ENCODE data around the gene ARHGAP23.

Gene ARHGAP23

DNA sequence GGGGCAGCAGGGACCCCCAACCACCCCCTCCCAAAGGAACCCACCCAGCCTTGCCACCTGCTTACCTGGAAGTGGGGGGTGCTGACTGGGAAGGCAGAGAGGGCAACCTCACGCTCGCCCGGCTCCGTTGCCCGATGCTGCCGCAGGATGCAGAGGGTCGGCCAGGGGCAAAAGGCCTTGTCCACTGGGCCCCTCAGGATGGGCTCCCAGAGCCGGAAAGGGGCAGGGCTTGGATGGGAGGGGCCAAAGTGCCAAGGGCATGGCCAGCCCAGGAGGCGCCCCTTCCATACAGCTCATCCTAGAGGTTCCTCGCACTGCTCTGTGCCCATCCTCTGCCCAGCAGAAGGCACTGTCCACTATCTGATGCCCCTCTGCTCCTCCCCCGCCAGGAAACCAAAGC, 118.1 kb downstream of the ARHGAP23 start:
- peaks cover 5% of the 10 kb centered on the region for H3K27me3 ChIP-seq (replicated peaks; ENCODE audit: control insufficient read depth, insufficient read depth, low read length, poor library complexity, severe bottlenecking)
- H3K9me3 ChIP-seq (ENCODE audit: control insufficient read depth, low read length), result no peaks in the 10 kb centered on the region
- no peak for DNase-seq
- no peaks in the 10 kb centered on the region for H3K36me3 ChIP-seq (ENCODE audit: control insufficient read depth, insufficient read depth, low read length)
- H3K4me1 ChIP-seq (ENCODE audit: control insufficient read depth, insufficient read depth, low read length, poor library complexity, severe bottlenecking), result no peaks in the 10 kb centered on the region
- H3K4me3 ChIP-seq (ENCODE audit: insufficient read depth, low read depth, low read length, poor library complexity, severe bottlenecking), result no peak overlapping the region
- no peak overlapping the region for H3K27ac ChIP-seq (ENCODE audit: insufficient read depth, low read length, poor library complexity, severe bottlenecking)

DNA sequence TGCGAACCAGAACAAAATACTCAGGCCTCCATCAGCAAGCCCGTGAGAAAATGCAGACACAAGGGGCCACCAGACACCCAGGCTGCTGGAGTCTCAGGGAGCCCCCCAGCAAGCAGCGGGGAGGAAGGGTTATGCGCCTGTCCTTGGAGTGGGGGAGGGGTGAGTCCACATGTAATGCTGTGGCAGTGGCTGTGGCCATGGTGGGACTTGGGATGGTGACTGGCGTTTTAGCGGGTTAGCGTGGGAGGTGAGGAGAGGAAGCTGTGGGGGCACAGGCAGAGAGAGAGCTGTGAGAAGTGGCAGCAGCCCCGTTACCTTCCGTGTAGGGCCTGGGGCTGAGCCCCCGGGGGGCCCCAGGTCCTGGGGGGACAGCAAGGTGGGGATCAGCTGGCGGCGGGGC, 119.2 kb downstream of the ARHGAP23 start:
- Histone ChIP-seq H3K4me1 (ENCODE audit: control insufficient read depth, insufficient read depth, low read length, poor library complexity, severe bottlenecking) (no peaks in the 10 kb centered on the region), H3K4me3 (ENCODE audit: insufficient read depth, low read depth, low read length, poor library complexity, severe bottlenecking) (no peak overlapping the region), H3K27ac (ENCODE audit: insufficient read depth, low read length, poor library complexity, severe bottlenecking) (no peak overlapping the region), H3K27me3 (replicated peaks; ENCODE audit: control insufficient read depth, insufficient read depth, low read length, poor library complexity, severe bottlenecking) (peaks cover 3% of the 10 kb centered on the region), H3K9me3 (ENCODE audit: control insufficient read depth, low read length) (no peaks in the 10 kb centered on the region), H3K36me3 (ENCODE audit: control insufficient read depth, insufficient read depth, low read length) (no peaks in the 10 kb centered on the region)
- no peak for DNase-seq

DNA sequence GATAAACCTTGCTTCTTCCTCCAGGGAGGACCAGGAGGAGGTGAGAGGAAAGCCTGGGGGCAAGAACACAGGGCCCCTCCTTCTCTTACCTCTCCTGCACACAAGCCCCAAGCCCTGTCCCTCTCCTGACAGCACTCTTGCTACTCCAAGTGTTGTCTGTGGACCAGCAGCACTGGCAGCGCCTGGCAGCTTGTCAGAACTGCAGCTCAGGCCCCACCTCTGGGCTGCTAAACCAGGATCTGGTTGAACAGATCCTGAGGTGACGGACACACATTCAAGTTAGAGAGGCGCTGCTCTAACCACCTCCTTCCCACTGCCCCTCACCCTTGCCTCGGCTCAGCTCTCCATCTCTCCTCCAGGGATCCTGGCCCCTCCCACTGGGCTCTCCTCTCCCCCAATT, 121.0 kb downstream of the ARHGAP23 start:
- no peaks in the 10 kb centered on the region for H3K9me3 ChIP-seq (ENCODE audit: control insufficient read depth, low read length)
- no peaks in the 10 kb centered on the region for H3K36me3 ChIP-seq (ENCODE audit: control insufficient read depth, insufficient read depth, low read length)
- no peak overlapping the region for H3K4me3 ChIP-seq (ENCODE audit: insufficient read depth, low read depth, low read length, poor library complexity, severe bottlenecking)

DNA sequence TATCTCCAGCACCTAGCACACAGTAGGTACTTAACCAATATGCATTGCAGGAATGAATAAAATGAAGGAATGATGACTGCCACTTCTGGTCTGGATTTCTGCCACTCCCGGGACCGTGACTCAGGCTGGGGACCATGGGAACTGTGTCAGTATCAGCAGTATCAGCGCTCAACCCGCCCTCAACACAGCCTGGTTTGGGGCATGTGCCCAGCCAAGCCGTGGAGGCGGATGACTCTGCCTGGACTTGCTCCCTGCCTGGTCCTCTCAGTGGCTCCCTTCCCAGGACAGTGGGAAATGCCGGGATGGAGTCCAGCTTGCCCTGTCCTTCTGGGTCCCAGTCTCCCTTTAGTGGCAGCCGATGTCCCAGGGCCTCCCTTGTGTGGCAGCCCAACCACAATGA, 122.4 kb downstream of the ARHGAP23 start:
- H3K27ac ChIP-seq (ENCODE audit: insufficient read depth, low read length, poor library complexity, severe bottlenecking), result no peak overlapping the region
- H3K9me3 ChIP-seq (ENCODE audit: control insufficient read depth, low read length), result no peaks in the 10 kb centered on the region
- no peak for DNase-seq
- H3K4me3 ChIP-seq (ENCODE audit: insufficient read depth, low read depth, low read length, poor library complexity, severe bottlenecking), result no peak overlapping the region
- H3K4me1 ChIP-seq (ENCODE audit: control insufficient read depth, insufficient read depth, low read length, poor library complexity, severe bottlenecking), result no peaks in the 10 kb centered on the region
- H3K36me3 ChIP-seq (ENCODE audit: control insufficient read depth, insufficient read depth, low read length), result no peaks in the 10 kb centered on the region
- no peaks in the 10 kb centered on the region for H3K27me3 ChIP-seq (replicated peaks; ENCODE audit: control insufficient read depth, insufficient read depth, low read length, poor library complexity, severe bottlenecking)

More for the DNA sequence above, 121.0 kb downstream of the ARHGAP23 start:
- no peaks in the 10 kb centered on the region for H3K4me1 ChIP-seq (ENCODE audit: control insufficient read depth, insufficient read depth, low read length, poor library complexity, severe bottlenecking)
- H3K27ac ChIP-seq (ENCODE audit: insufficient read depth, low read length, poor library complexity, severe bottlenecking), result no peak overlapping the region
- H3K27me3 ChIP-seq (replicated peaks; ENCODE audit: control insufficient read depth, insufficient read depth, low read length, poor library complexity, severe bottlenecking), result no peaks in the 10 kb centered on the region
- no peak for DNase-seq

DNA sequence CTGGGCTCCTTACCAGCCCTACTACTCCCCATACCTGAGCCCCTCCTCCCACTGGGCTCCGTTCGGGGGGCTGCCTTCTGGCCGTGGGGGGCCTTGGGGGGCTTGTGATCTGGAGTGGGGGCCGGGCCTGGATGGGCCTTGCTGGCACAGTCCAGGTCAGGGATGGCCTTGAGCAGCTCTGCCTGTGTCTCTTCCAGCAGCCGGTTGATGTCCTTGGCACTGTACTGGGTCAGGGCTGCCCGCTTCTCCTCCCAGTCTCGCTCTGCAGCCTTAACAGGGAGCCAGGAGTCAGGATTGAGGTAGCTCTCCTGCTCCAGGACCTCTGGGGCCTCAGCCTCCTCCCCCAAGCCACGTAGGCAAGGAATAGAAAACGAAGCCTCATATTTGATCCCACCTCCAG, 122.9 kb downstream of the ARHGAP23 start:
- Histone ChIP-seq H3K9me3 (ENCODE audit: control insufficient read depth, low read length) (no peaks in the 10 kb centered on the region), H3K27ac (ENCODE audit: insufficient read depth, low read length, poor library complexity, severe bottlenecking) (no peak overlapping the region), H3K4me3 (ENCODE audit: insufficient read depth, low read depth, low read length, poor library complexity, severe bottlenecking) (no peak overlapping the region), H3K36me3 (ENCODE audit: control insufficient read depth, insufficient read depth, low read length) (no peaks in the 10 kb centered on the region), H3K27me3 (replicated peaks; ENCODE audit: control insufficient read depth, insufficient read depth, low read length, poor library complexity, severe bottlenecking) (no peaks in the 10 kb centered on the region), H3K4me1 (ENCODE audit: control insufficient read depth, insufficient read depth, low read length, poor library complexity, severe bottlenecking) (no peaks in the 10 kb centered on the region)
- DNase-seq, result no peak

GRCh38 chr17:38552343-38552742, 124.1 kb downstream of the ARHGAP23 start:
- Histone ChIP-seq H3K36me3 (ENCODE audit: control insufficient read depth, insufficient read depth, low read length) (no peaks in the 10 kb centered on the region), H3K4me3 (ENCODE audit: insufficient read depth, low read depth, low read length, poor library complexity, severe bottlenecking) (no peak overlapping the region), H3K9me3 (ENCODE audit: control insufficient read depth, low read length) (no peaks in the 10 kb centered on the region), H3K27me3 (replicated peaks; ENCODE audit: control insufficient read depth, insufficient read depth, low read length, poor library complexity, severe bottlenecking) (no peaks in the 10 kb centered on the region), H3K4me1 (ENCODE audit: control insufficient read depth, insufficient read depth, low read length, poor library complexity, severe bottlenecking) (no peaks in the 10 kb centered on the region), H3K27ac (ENCODE audit: insufficient read depth, low read length, poor library complexity, severe bottlenecking) (no peak overlapping the region)
- no peak for DNase-seq

DNA sequence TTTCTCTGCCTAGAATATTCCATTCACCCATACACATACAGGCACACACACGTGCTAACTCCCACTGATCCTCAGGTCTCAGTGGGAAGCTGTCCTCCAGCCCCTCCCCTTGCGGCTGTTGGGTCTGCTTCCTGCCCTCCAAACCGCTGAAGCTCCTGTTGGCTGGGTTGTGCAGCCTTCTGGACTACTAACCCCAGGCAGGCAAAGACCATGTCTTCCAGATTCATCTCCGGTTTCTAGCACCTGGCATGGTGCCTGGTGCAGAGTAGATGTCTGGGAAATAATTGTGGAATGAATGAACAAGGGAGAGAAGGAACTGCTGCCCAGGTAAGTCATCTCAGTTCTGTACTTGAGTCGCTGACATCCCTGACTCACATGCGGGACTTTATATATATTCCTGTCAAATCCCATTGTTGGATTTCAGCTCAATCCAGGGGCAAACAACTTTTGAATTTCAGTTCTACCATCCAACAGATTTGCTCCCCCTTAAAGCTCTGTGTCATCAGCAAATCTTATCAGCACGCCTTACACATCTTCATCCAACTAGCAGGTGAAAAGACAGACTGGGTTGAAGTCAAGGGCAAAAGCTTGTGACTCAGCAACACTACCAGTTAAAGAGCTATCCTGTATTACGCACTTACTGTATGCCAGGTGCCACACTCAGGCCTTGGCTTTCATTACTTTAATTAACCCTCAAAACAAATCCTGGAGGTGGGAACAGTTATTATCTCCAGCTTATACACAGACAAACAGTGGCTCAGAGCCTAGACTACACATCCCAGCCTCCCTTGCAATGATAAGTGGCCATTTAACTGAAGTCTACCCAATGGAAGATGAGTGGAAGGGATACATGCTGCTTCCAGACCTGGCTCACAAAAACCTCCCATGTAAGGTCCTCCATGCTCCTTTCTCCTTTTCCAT, 126.4 kb downstream of the ARHGAP23 start:
- no peaks in the 10 kb centered on the region for H3K27me3 ChIP-seq (replicated peaks; ENCODE audit: control insufficient read depth, insufficient read depth, low read length, poor library complexity, severe bottlenecking)
- DNase-seq, result no peak
- no peak overlapping the region for H3K27ac ChIP-seq (ENCODE audit: insufficient read depth, low read length, poor library complexity, severe bottlenecking)
- H3K36me3 ChIP-seq (ENCODE audit: control insufficient read depth, insufficient read depth, low read length), result no peaks in the 10 kb centered on the region
- no peaks in the 10 kb centered on the region for H3K9me3 ChIP-seq (ENCODE audit: control insufficient read depth, low read length)
- H3K4me1 ChIP-seq (ENCODE audit: control insufficient read depth, insufficient read depth, low read length, poor library complexity, severe bottlenecking), result peaks cover 14% of the 10 kb centered on the region
- no peak overlapping the region for H3K4me3 ChIP-seq (ENCODE audit: insufficient read depth, low read depth, low read length, poor library complexity, severe bottlenecking)

DNA sequence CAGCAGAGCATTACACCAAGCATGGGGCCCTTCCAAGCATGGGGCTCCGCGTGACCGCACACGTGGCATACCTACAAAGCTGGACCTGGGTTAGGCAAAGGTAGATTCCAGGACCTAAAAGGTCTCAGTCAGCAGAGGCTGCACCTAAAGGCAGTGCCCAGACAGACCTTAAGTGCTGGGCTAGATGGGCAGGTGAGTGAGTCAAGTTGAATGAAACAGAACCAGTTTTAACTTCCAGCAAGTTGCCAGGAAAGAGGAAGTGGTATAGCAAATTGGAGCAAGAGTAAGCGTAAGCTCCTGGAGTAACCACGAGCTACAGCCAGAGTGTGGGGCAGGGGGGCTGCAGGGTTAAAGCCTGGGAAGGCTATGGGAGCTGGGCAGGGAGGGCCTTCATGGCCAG, 128.0 kb downstream of the ARHGAP23 start:
- no peak for DNase-seq
- Histone ChIP-seq H3K27ac (ENCODE audit: insufficient read depth, low read length, poor library complexity, severe bottlenecking) (no peak overlapping the region), H3K9me3 (ENCODE audit: control insufficient read depth, low read length) (no peaks in the 10 kb centered on the region), H3K4me1 (ENCODE audit: control insufficient read depth, insufficient read depth, low read length, poor library complexity, severe bottlenecking) (peaks cover 28% of the 10 kb centered on the region), H3K4me3 (ENCODE audit: insufficient read depth, low read depth, low read length, poor library complexity, severe bottlenecking) (no peak overlapping the region), H3K36me3 (ENCODE audit: control insufficient read depth, insufficient read depth, low read length) (no peaks in the 10 kb centered on the region), H3K27me3 (replicated peaks; ENCODE audit: control insufficient read depth, insufficient read depth, low read length, poor library complexity, severe bottlenecking) (peaks cover 9% of the 10 kb centered on the region)

DNA sequence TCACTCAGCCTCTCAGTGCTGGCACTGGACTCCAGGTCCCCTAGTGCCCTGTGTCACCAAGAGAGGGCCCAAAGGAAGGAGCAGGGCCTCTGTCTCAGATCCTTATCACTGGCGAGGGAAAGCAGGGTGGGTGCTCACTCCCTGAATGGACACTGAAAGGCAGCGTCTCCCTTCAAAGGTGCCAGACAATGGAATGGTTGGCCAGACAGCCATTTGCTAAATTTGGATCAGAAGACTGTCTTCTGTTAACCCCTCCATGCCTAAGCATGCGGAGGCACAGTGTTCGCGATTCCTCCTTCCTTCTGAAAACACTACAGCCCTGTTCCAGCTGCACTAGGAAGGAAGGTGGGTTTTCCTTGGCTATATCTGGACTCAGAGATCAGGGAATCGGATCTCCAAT, 129.1 kb downstream of the ARHGAP23 start:
- Histone ChIP-seq H3K27me3 (replicated peaks; ENCODE audit: control insufficient read depth, insufficient read depth, low read length, poor library complexity, severe bottlenecking) (peaks cover 19% of the 10 kb centered on the region), H3K36me3 (ENCODE audit: control insufficient read depth, insufficient read depth, low read length) (no peaks in the 10 kb centered on the region), H3K4me1 (ENCODE audit: control insufficient read depth, insufficient read depth, low read length, poor library complexity, severe bottlenecking) (peaks cover 34% of the 10 kb centered on the region), H3K27ac (ENCODE audit: insufficient read depth, low read length, poor library complexity, severe bottlenecking) (no peak overlapping the region), H3K9me3 (ENCODE audit: control insufficient read depth, low read length) (no peaks in the 10 kb centered on the region), H3K4me3 (ENCODE audit: insufficient read depth, low read depth, low read length, poor library complexity, severe bottlenecking) (no peak overlapping the region)
- no peak for DNase-seq

- Histone ChIP-seq H3K27ac (ENCODE audit: insufficient read depth, low read length, poor library complexity, severe bottlenecking) (peak overlapping the region; percentile 22), H3K36me3 (ENCODE audit: control insufficient read depth, insufficient read depth, low read length) (no peaks in the 10 kb centered on the region), H3K9me3 (ENCODE audit: control insufficient read depth, low read length) (no peaks in the 10 kb centered on the region), H3K4me3 (ENCODE audit: insufficient read depth, low read depth, low read length, poor library complexity, severe bottlenecking) (peak overlapping the region; percentile 73), H3K27me3 (replicated peaks; ENCODE audit: control insufficient read depth, insufficient read depth, low read length, poor library complexity, severe bottlenecking) (peaks cover 25% of the 10 kb centered on the region), H3K4me1 (ENCODE audit: control insufficient read depth, insufficient read depth, low read length, poor library complexity, severe bottlenecking) (peaks cover 39% of the 10 kb centered on the region)
- peak; percentile 75 to 82 (median 76) for DNase-seq
Measured at GRCh38 chr17:38557836-38558727, 129.8 kb downstream of the ARHGAP23 start.

Data from effector memory CD4-positive, alpha-beta T cell (primary cell).